ENCODE measurements around the gene PHIP.

The PHIP gene

DNA sequence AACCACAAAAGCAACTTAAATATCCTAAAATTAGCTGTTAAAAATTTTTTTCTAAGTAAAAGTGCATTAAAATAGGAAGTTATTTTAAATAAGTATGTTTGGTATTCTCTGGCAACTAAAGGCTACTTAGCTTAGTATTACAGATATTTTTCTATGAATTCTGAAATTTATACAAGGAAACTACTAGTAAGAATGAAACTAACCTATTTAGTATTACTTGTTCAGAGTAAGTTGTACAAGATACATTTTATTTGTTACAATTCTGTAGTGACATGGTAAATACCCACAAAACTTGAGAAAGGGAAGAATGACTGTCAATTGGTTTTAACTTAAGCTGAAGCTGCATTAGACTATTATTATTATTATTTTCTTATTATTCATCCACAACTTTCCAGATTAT, 6.5 kb downstream of the PHIP start:
- DNase-seq (ENCODE audit: low spot score) = no peak
- H3K9me3 ChIP-seq (replicated peaks in 1 of 2; ENCODE audit: control insufficient read depth in 2 of 2, insufficient read depth in 1 of 2, low read depth in 1 of 2, low read length in 2 of 2) = peaks cover 0 to 35% of the 10 kb centered on the region in 2 donors
- H2BK15ac ChIP-seq (ENCODE audit: low read length) = no peak overlapping the region
- peaks cover 0 to 5% of the 10 kb centered on the region in 2 donors for H3K4me1 ChIP-seq (ENCODE audit: control insufficient read depth in 2 of 2, insufficient read depth in 1 of 2, low read depth in 1 of 2, low read length in 2 of 2)
- no peak overlapping the region for H3K4me3 ChIP-seq (ENCODE audit: low read length in 2 of 2)
- no peak overlapping the region for H3K9ac ChIP-seq (ENCODE audit: low read depth, low read length, poor library complexity)
- no peaks in the 10 kb centered on the region for H3K27me3 ChIP-seq (ENCODE audit: control insufficient read depth in 3 of 3, insufficient read depth in 3 of 3, low read depth in 1 of 3, low read length in 3 of 3)
- H3K4me2 ChIP-seq (ENCODE audit: insufficient read depth, low read length, poor library complexity, severe bottlenecking) = no peak overlapping the region
- no peak overlapping the region for H3K27ac ChIP-seq (replicated peaks; ENCODE audit: low read length)
- H3K79me1 ChIP-seq (ENCODE audit: low read depth, low read length) = no peaks in the 10 kb centered on the region
- no peak overlapping the region for H3K18ac ChIP-seq (ENCODE audit: low read length)
- no peak overlapping the region for H4K91ac ChIP-seq (ENCODE audit: low read depth, low read length, poor library complexity)
- no peak overlapping the region for H3K4ac ChIP-seq (ENCODE audit: low read length)
- H2AFZ ChIP-seq (ENCODE audit: low read length) = no peak overlapping the region
- peaks cover 0 to 92% of the 10 kb centered on the region in 2 donors for H3K36me3 ChIP-seq (replicated peaks in 1 of 2; ENCODE audit: control insufficient read depth in 2 of 2, insufficient read depth in 2 of 2, low read length in 2 of 2)
- no peak overlapping the region for H3K14ac ChIP-seq (ENCODE audit: low read length)
- no peak overlapping the region for H2BK5ac ChIP-seq (ENCODE audit: low read length)
- H2AK5ac ChIP-seq (ENCODE audit: low read depth, low read length) = no peak overlapping the region
- no peak overlapping the region for H4K8ac ChIP-seq (ENCODE audit: low read depth, low read length)
- no peak overlapping the region for H3K23ac ChIP-seq (ENCODE audit: low read depth, low read length, poor library complexity)
- no peak overlapping the region for H2BK120ac ChIP-seq (ENCODE audit: low read depth, low read length)
- no peak overlapping the region for H2BK12ac ChIP-seq (ENCODE audit: low read length)

- Histone ChIP-seq H3K4me2 (ENCODE audit: insufficient read depth, low read length, poor library complexity, severe bottlenecking) (no peak overlapping the region), H3K9me3 (replicated peaks in 1 of 2; ENCODE audit: control insufficient read depth in 2 of 2, insufficient read depth in 1 of 2, low read depth in 1 of 2, low read length in 2 of 2) (peaks cover 0 to 31% of the 10 kb centered on the region in 2 donors)
- WGBS, 2 donors (ENCODE audit: extremely low coverage in 2 of 2, insufficient read length in 2 of 2, insufficient replicate concordance in 1 of 2) = no CpG with 5 or more reads among the region's 5 CpGs
These were observed 7.7 kb downstream of the PHIP start for GRCh38 chr6:79070206-79070825.

GRCh38 chr6:79066828-79067227, 11.2 kb downstream of the PHIP start:
- Histone ChIP-seq H2BK15ac (ENCODE audit: low read length) (no peak overlapping the region), H3K27ac (replicated peaks; ENCODE audit: low read length) (no peak overlapping the region), H4K8ac (ENCODE audit: low read depth, low read length) (no peak overlapping the region), H3K4me1 (ENCODE audit: control insufficient read depth in 2 of 2, insufficient read depth in 1 of 2, low read depth in 1 of 2, low read length in 2 of 2) (peaks cover 0 to 2% of the 10 kb centered on the region in 2 donors), H3K9ac (ENCODE audit: low read depth, low read length, poor library complexity) (no peak overlapping the region), H3K36me3 (replicated peaks in 1 of 2; ENCODE audit: control insufficient read depth in 2 of 2, insufficient read depth in 2 of 2, low read length in 2 of 2) (peaks cover 6 to 90% of the 10 kb centered on the region in 2 donors), H3K4me3 (ENCODE audit: low read length in 2 of 2) (no peak overlapping the region), H3K18ac (ENCODE audit: low read length) (no peak overlapping the region), H3K4me2 (ENCODE audit: insufficient read depth, low read length, poor library complexity, severe bottlenecking) (no peak overlapping the region), H2BK12ac (ENCODE audit: low read length) (no peak overlapping the region), H3K4ac (ENCODE audit: low read length) (no peak overlapping the region), H3K9me3 (replicated peaks in 1 of 2; ENCODE audit: control insufficient read depth in 2 of 2, insufficient read depth in 1 of 2, low read depth in 1 of 2, low read length in 2 of 2) (no peaks in the 10 kb centered on the region), H2BK5ac (ENCODE audit: low read length) (no peak overlapping the region), H2AFZ (ENCODE audit: low read length) (no peak overlapping the region), H2BK120ac (ENCODE audit: low read depth, low read length) (no peak overlapping the region), H4K91ac (ENCODE audit: low read depth, low read length, poor library complexity) (no peak overlapping the region), H3K79me1 (ENCODE audit: low read depth, low read length) (no peaks in the 10 kb centered on the region), H2AK5ac (ENCODE audit: low read depth, low read length) (no peak overlapping the region), H3K27me3 (ENCODE audit: control insufficient read depth in 3 of 3, insufficient read depth in 3 of 3, low read depth in 1 of 3, low read length in 3 of 3) (no peaks in the 10 kb centered on the region), H3K23ac (ENCODE audit: low read depth, low read length, poor library complexity) (no peak overlapping the region), H3K14ac (ENCODE audit: low read length) (no peak overlapping the region)
- DNase-seq (ENCODE audit: low spot score) = no peak
- WGBS, 2 donors (ENCODE audit: extremely low coverage in 2 of 2, insufficient read length in 2 of 2, insufficient replicate concordance in 1 of 2) = no CpG with 5 or more reads among the region's 4 CpGs

More at GRCh38 chr6:79070206-79070825, 7.7 kb downstream of the PHIP start:
- Histone ChIP-seq H4K8ac (ENCODE audit: low read depth, low read length) (no peak overlapping the region), H2BK120ac (ENCODE audit: low read depth, low read length) (no peak overlapping the region), H3K4me1 (ENCODE audit: control insufficient read depth in 2 of 2, insufficient read depth in 1 of 2, low read depth in 1 of 2, low read length in 2 of 2) (no peaks in the 10 kb centered on the region), H3K18ac (ENCODE audit: low read length) (no peak overlapping the region), H3K79me1 (ENCODE audit: low read depth, low read length) (no peaks in the 10 kb centered on the region), H3K14ac (ENCODE audit: low read length) (no peak overlapping the region), H3K27me3 (ENCODE audit: control insufficient read depth in 3 of 3, insufficient read depth in 3 of 3, low read depth in 1 of 3, low read length in 3 of 3) (no peaks in the 10 kb centered on the region), H2AK5ac (ENCODE audit: low read depth, low read length) (no peak overlapping the region), H3K4me3 (ENCODE audit: low read length in 2 of 2) (no peak overlapping the region), H3K4ac (ENCODE audit: low read length) (no peak overlapping the region), H2AFZ (ENCODE audit: low read length) (no peak overlapping the region), H3K23ac (ENCODE audit: low read depth, low read length, poor library complexity) (no peak overlapping the region), H2BK5ac (ENCODE audit: low read length) (no peak overlapping the region), H3K36me3 (replicated peaks in 1 of 2; ENCODE audit: control insufficient read depth in 2 of 2, insufficient read depth in 2 of 2, low read length in 2 of 2) (peaks cover 0 to 95% of the 10 kb centered on the region in 2 donors), H3K27ac (replicated peaks; ENCODE audit: low read length) (no peak overlapping the region), H3K9ac (ENCODE audit: low read depth, low read length, poor library complexity) (no peak overlapping the region), H2BK15ac (ENCODE audit: low read length) (no peak overlapping the region), H2BK12ac (ENCODE audit: low read length) (no peak overlapping the region), H4K91ac (ENCODE audit: low read depth, low read length, poor library complexity) (no peak overlapping the region)
- no peak for DNase-seq (ENCODE audit: low spot score)

- no peak overlapping the region for H2BK120ac ChIP-seq (ENCODE audit: low read depth, low read length)
- H3K9ac ChIP-seq (ENCODE audit: low read depth, low read length, poor library complexity) = no peak overlapping the region
- peaks cover 6 to 90% of the 10 kb centered on the region in 2 donors for H3K36me3 ChIP-seq (replicated peaks in 1 of 2; ENCODE audit: control insufficient read depth in 2 of 2, insufficient read depth in 2 of 2, low read length in 2 of 2)
- H3K14ac ChIP-seq (ENCODE audit: low read length) = no peak overlapping the region
- H2BK12ac ChIP-seq (ENCODE audit: low read length) = no peak overlapping the region
- H3K4me2 ChIP-seq (ENCODE audit: insufficient read depth, low read length, poor library complexity, severe bottlenecking) = no peak overlapping the region
- H3K27ac ChIP-seq (replicated peaks; ENCODE audit: low read length) = no peak overlapping the region
- H3K9me3 ChIP-seq (replicated peaks in 1 of 2; ENCODE audit: control insufficient read depth in 2 of 2, insufficient read depth in 1 of 2, low read depth in 1 of 2, low read length in 2 of 2) = no peaks in the 10 kb centered on the region
- H3K4me1 ChIP-seq (ENCODE audit: control insufficient read depth in 2 of 2, insufficient read depth in 1 of 2, low read depth in 1 of 2, low read length in 2 of 2) = peaks cover 0 to 2% of the 10 kb centered on the region in 2 donors
- H3K23ac ChIP-seq (ENCODE audit: low read depth, low read length, poor library complexity) = no peak overlapping the region
- no peaks in the 10 kb centered on the region for H3K79me1 ChIP-seq (ENCODE audit: low read depth, low read length)
- H3K27me3 ChIP-seq (ENCODE audit: control insufficient read depth in 3 of 3, insufficient read depth in 3 of 3, low read depth in 1 of 3, low read length in 3 of 3) = no peaks in the 10 kb centered on the region
- H2BK15ac ChIP-seq (ENCODE audit: low read length) = no peak overlapping the region
- no peak overlapping the region for H3K4me3 ChIP-seq (ENCODE audit: low read length in 2 of 2)
- no peak overlapping the region for H4K91ac ChIP-seq (ENCODE audit: low read depth, low read length, poor library complexity)
- H2AK5ac ChIP-seq (ENCODE audit: low read depth, low read length) = no peak overlapping the region
- DNase-seq (ENCODE audit: low spot score) = no peak
- H2AFZ ChIP-seq (ENCODE audit: low read length) = no peak overlapping the region
- no peak overlapping the region for H4K8ac ChIP-seq (ENCODE audit: low read depth, low read length)
- no peak overlapping the region for H3K18ac ChIP-seq (ENCODE audit: low read length)
- no peak overlapping the region for H3K4ac ChIP-seq (ENCODE audit: low read length)
- H2BK5ac ChIP-seq (ENCODE audit: low read length) = no peak overlapping the region
These were observed 11.7 kb downstream of the PHIP start for GRCh38 chr6:79066330-79066729.
